GM18519 (cell line): ENCODE results near the gene ZNF511.

ENCODE experiments used
- ATAC-seq: cut with Tn5 transposase; IDR thresholded peaks from one replicate; pipeline ENCODE4 v1.9.1; 2021; ENCODE audit warnings: mild to moderate bottlenecking, moderate library complexity; ENCODE audit not compliant: unreplicated experiment, low FRiP score

ZNF511 gene

DNA sequence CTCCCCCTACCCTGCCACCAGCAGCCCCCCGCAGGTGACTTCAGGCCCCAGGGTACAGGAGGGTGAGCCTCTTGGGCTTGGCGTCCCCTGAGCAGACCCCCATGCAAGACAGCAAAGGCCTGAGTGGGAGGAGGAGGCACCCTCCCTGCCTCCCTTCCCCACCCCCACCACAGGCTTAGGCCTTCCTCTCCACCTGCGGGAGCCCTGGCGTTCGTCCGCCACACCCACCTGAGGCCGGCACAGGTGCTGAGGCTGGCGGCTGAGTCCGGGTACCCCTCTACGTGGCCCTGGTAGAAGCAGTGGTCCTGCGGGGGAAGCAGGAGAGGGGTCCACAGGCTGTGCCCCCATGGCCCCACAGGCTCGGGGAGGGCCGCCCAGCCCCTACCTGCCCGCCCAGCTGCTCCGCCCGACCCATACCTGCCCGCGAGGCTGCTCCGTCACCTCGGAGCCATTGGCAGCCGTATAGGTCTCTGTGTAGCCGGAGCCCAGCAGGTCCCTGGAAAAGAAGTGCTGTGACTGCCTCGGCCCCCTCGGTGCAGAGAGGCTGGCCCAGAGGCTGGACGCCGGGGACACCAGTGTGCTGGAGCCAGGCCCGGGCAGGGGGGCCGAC, 35.1 kb upstream of the ZNF511 start:
- ATAC-seq, result no peak

DNA sequence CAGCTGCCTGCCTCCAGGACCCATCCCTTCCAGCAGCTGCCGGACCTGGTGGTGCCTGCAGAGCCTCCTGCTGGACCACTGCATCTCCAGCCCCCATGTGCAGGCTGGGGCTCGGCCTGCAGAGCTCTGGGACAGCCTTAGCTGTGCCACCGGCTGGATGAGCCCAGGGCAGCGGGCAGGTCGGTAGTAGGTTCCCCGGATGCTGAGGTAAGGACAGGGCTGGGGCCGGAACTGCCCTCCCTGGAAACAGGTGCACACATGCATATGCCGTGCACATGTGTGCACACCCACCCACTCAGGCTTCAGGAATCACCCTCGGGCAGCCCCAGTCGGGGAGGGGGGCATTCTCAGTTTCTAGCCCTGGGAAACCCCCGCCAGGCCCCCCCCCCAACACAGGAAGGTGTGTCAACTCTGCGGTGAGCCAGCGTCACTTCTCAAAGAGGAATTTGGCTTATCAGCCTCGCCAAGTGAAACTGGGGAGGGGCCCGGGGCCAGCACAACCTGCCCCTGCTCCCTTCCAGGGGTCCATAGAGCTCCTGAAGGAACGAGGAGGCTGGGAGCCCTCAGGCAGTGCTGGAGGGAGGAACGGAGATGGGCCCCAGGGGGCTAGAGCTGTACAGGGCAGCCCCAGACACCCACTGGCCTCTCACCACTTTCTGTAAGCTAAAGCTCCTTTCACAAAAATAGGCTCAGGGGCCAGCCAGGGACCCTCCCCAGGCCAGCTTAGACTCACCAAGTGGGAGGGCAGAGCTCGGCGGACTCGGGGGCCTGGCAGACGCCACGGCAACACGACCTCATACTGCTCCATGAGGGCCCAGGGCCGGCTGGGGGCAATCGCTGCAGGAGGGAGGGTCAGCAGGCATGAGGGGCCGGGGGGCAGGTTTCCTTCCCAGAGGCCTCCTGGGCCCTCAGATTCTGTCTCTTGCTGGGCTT, 33.7 kb upstream of the ZNF511 start:
- peak; percentile 37 for ATAC-seq

DNA sequence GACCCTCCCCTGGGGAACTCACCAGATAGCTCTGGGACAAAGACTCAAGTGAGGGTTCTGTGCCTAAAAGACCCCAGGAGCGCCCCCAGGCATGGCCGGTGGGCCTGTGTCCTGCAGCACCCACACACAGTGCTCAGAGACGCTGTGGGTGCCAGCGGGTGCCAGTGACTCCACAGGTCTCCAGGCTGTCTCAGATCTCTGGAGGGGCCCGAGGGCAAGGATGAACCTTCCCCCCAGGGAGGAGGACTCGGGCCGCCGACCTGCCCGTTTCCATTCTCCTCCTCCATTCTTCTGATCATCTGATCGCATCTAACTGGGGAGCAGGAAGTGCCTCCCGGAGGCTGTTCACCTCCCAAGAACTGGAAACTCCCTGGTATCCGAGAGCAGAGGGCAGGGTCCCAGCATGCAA, 33.0 kb upstream of the ZNF511 start:
- ATAC-seq, result no peak

DNA sequence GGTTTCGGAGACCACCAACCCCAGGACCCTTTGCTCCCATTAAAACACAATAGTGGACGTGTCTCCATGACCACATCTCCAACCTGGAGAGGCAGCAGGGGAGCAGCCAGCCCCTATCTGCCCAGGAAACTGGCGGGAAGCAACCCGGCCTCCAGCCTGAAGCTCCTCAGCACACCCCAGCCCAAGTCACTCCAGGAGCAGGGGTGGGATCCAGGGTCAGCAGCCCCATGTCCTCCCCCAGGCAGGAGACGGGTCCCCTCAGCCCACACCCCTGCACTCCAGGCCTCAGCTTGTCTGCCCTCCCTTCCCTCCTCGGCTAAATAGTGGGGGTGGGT, 32.6 kb upstream of the ZNF511 start:
- ATAC-seq, result no peak

DNA sequence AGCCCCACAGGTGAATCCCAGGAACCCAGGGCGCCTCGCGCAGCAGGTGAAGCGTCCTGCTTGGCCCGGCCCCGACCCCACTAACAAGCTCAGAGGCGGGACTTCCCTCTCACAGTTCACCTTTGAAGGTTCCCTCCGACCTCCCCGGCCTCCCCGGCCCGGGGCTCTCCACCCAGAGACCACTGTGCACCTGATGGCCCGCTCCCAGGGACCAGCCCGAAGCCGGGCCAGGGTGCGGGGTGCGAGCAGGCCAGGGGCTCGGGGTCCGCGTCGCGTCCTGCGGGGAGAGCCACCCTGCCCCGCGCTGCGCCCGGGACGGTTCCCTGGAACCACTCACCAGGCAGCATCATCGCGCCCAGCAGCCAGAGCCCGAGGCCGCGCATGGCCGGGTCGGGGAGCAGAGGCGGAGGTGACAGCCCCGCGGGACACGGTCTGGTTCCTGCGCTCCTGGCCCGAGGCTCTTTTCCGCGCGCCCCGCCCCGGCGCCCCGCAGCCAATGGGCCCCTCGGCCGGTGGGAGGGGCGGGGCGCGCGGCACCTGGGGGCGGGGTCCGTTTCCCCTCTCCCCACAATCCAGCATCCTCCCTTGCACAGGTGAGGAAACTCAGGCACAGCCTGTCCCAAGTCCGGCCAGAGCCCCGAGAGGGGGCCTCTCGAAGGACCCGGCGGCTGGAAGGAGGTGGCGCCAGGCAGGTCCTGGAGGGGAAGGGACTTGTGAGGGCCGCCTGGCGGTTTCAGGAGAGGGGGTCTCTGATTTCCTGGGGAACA, 32.1 kb upstream of the ZNF511 start, which contains the start of gene ADAM8:
Gene ADAM8 (minus strand): TSS at position 434 of the 767 bp plus-strand sequence. CDS start 51 bp downstream, at position 383.
- ATAC-seq, result peak; percentile 34

DNA sequence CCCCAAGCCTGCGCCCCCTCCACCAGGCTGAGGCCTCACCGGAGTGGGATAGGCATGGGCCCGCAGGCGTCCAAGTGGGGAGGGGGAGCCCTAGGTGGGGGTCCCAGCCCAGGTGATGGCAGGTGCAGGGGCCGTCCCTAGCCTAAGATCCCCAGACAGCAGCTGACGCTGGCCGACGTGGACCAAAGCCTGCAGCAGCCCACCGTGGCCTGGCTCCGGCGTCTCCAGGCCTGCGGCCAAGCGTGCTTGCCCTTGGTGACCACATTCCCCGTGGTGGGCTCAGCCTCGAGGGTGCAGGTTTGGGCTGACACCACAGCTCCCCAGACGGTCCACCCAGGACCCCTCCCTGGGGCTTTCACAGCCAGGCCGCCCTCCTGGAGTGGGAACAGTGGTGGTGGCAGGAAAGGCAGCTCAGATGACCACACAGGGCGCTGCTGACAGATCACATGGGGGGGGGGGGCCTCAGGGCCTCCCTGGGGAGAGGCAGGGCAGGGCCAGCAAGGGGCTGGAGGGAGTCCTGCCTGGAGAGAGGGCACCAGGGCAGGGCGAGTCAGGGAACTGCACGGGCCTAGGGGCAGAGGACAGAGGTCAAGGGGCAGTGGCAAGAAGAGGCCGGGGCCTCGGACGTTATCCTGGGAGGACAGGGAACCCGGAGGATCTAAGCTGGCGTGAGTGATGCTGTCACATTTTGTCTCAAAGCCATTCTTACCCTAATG, 31.3 kb upstream of the ZNF511 start:
- ATAC-seq, result no peak

DNA sequence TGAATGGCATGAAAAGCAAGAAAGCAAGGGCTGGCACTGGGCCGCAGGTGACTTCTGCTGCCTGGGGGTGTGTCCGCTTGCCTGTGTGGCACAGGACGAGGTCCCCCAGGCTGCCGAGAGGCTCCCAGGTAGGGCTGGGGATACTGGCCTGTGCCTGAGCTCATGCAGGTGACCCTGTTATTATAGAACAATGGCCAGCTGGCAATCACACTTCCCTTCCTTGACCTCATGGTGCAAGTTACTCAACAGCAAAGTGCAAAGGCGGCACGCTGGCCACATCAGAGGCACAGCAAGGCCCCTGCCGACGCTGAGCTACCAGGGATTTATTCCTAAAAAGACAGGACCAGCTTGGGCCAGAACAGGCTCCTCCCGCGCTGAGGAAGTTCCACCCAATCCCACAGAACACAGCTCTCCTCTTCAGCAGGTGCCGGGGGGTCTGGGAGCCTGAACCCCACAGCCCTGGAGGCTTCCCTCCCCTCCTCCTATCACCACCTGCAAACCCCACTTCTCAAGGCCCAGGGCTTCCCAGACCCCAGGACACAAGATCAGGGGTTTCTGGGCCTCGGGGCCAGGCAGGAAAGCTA, 30.6 kb upstream of the ZNF511 start:
- ATAC-seq, result no peak

DNA sequence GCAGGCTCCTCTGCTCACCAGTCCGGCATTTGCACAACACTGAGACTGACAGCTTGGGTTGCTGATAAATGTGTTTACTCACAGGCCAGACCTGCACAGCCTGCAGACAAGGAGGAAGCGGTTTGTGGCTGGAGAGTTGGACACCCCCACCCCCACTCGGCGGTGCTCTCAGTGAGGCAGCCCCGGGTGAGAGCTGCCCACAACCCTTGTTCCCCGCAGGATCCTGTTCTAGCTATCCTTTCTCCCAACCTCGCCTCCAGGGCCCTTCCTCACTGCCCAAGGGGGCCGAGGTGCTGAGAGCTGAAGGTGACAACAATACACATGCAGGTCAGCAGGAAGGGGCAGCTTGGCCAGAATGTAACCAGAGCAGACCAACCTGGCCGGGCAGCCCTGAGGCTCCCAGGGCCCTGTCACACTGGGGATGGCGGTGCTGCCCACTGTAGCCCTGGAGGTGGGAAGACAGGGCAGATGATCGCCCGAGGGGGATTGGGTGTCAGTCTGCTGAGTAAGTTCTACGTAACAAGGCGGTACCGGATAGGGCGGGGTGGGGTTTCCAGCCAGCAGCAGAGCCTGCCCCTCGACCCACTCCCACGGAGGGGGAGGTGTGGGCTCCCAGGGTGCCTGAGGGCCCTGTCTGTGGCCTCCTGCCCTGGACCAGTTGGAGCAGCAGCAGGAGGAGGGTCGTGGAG, 30.0 kb upstream of the ZNF511 start:
- ATAC-seq, result no peak

DNA sequence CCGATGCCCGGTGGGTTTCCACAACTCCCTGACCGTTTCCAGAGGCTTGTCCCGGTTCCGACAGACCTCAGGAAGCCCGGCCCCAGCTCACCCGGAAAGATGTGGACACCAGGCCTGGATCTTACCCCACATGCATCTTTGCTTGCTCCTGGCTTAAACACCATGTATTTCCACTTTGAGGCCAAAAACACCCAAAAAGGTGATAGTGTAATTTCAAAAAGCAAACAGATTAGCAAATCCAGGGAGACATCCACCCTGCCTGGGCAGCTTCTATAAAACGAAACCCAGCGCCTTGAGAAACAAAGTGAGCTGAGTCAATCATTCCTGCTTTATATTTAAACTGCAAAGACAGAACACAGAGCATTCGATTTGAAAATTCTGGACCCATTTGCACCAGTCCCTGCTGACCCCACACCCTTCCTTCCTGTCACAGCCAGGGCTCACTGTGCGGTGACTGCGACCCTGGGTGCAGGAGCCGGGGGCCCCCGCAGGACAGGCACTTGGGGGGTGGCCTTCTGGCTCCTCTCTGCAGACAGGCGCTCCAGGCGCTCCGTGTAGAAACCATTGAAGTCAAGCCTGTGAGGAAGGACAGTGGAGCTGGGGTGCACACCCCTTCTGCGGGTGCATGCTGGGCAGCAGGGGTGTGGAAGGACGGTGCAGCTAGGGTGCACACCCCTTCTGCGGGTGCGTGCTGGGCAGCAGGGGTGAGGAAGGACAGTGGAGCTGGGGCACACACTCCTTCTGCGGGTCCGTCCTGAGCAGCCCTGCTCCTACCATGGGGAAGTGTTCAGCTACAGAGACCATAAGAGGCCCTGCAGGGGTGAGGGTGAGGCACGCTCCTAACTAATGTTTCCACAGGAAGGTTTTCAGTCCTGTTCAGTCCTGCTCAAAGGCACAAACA, 29.1 kb upstream of the ZNF511 start:
- no peak for ATAC-seq

DNA sequence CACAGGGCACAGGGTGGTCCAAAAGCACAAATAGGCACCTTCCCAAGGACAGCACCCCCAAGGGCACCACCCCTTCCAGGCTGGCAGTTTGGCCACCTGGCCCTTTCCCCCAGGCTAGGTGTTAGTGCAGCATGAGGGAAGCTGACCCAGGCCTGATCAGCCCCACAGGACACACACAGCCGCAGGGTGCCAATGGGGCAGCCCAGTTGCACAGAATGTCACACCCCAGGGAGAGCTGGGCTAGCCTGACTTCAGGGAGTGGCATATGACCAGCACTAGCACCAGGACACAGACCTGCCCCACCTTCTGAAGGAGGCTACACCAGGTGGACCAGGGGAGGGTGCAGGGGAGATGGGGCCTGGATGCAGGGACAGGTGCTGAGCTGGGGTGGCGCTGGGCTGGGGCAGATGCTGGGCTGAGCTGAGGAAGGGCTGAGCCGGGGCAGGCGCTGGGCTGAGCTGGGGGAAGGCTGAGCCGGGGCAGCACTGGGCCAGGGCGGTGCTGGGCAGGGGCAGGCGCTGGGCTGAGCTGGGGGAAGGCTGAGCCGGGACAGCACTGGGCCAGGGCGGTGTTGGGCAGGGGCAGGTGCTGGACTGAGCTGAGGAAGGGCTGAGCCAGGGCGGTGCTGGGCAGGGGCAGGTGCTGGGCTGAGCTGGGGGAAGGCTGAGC, 28.2 kb upstream of the ZNF511 start:
- ATAC-seq, result no peak

DNA sequence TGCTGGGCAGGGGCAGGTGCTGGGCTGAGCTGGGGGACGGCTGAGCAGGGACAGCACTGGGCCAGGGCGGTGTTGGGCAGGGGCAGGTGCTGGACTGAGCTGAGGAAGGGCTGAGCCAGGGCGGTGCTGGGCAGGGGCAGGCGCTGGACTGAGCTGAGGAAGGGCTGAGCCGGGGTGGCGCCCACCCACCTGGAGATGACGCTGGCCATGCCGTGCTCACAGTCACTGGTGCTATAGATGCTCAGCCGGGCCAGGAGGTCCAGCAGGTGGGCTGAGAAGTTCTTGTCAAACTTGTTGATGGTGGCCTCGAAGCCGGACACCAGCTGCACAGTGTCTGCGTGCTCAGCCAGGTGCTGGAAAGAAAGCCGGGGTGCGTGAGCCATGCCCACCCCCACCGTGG, 27.6 kb upstream of the ZNF511 start:
- no peak for ATAC-seq

DNA sequence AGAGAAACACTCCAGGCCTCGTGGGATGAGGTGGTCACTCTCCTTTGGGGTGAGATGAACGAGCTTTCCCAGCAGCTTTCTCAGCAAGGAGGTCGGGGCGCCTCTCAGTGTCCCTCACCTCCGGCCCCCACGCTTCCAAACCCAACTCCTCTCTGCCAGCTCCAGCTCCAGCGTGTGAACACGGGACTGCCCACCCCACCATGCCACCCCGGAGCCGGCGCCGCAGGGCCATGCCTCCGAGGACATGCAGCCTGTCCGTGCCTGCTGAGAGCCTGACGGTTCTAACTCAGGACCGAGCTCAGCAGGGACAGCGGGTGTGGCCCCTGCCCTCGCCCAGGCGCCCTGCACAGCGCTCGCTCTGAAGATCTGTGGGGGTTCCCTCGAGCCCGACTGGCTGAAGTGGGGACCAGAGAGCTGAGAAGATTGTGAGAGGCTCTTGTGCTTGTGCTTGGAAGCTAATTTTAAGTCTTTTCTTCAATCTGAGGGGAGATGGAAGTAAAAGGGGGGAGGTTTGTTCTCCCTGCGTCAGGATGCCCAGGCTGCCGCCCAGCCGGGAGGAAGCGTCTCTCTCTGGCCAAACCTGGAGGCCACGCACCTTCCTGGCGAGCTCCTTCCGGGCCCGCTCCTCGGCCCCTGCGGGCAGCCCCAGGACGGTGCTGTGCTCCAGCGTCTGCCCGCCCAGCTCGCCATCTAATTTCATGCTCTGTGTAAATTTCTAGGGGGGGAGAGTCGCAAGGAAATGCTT, 26.9 kb upstream of the ZNF511 start:
- ATAC-seq, result no peak

DNA sequence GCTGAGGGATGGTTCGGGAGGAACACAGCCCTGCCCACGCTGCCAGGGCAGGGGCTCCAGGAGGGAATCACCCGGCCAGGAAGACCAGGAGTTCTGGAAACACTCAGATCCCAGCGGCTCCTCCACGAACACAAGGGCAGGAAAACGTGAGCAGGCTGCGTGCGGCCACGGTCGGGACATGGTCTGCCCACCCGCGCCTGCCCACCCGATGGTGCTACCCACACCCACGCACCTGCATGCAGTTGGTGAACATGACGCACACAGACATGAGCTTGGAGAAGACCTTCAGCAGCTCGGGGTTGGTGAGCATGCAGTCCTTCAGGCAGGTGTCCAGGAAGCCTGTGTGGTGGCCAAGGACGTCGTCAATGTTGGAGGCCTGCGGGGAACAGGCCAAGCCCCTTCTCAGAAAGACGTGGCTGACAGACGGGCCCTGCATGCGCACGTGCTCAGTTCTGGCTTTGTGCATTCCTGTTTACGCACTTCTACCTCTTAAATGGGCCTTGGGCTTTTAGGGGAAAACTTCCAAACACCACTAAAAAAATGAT, 25.8 kb upstream of the ZNF511 start:
- ATAC-seq, result no peak

DNA sequence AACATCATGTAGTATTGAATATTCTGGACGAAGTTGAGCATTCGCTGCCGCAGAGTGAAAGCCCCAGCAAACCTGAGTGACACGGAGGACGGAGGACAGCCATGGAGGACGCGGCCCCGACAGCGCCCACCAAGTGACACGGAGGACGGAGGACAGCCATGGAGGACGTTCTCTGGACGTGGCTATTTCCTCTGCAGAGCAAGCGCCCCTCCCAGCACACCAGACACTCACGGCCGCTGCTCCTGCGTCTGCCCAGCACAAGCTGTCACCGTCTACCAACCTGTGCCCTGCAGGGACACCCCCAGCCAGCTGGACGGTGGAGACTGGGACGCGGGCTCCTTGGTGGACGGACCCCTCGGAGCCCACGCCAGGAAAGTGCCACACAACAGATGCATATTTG, 24.8 kb upstream of the ZNF511 start:
- ATAC-seq, result no peak

DNA sequence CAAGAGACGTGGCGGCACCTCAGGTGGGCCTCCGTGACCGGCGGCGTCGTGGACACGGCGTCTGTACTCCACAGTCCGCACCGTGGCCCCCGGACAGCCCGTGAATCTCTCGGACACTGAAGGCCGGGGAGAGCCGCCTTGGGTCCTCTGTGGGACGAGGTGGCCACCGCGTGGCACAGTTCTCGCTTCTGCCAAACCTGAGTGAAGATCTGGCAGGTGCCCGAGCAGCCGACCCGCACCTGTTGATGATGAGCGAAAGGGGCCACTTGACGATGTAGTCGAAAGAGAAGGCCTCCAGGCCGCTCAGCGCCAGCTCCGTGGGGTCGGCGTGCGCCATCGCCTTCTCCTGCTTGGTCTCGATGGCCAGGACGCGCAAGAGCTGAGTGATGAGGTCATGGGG, 23.5 kb upstream of the ZNF511 start:
- no peak for ATAC-seq

DNA sequence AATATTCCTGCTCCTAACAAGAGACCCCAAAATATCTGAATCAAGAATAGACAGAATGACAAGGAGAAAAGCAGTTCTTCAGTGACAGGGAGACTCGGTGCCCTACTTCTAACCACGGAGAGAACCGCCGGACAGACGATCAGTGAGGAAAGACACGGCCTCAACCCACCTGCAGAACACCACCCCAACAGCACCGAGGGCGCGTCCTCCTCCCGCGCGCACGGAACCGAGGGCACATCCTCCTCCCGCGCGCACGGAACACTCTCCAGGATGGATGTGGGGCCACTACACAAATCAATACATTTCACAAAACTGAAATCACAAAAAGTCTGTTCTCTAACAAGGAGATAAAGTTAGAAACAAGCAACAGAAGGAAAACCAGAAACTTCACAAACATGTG, 22.3 kb upstream of the ZNF511 start:
- no peak for ATAC-seq

DNA sequence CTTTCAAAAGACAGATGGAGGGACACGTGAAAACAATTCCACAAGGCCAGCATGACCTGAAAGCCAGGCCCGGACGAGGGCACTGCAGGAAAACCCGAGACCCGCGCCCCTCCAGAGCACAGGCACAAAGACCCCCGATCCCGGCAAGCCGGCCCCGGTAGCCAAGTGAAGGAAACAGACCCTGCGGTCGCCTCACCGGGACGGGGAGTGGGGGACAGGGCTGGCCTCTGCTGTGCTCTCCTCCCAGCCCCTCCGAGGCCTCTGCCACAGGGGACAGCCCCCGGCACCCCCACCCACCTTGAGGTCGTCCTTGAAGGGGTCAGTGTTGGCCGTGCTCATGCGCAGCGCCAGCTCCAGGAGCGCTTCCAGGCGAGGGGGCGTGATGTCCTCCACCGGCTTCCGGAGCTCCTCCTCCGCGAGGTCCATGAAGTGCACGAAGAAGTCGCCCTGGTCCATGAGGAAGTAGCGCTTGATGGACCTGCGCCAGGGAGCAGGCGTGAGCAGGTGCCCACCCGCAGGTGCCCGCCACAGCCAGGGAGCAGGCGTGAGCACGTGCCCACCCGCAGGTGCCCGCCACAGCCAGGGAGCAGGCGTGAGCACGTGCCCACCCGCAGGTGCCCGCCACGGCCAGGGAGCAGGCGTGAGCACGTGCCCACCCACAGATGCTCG, 20.7 kb upstream of the ZNF511 start:
- ATAC-seq, result no peak
